WTC11 (cell line): Measurements from ENCODE around the gene SRP14.

Experiments used
- CTCF ChIP-seq: fragments of 200-600 bp; IDR thresholded peaks from 2 replicates; pipeline ENCODE4 v1.8.0; 2022; ENCODE audit warnings: antibody characterized with exemption
- SP1 ChIP-seq: sonication (generic); formaldehyde crosslinking; conservative IDR thresholded peaks from 2 replicates; pipeline ENCODE4 v1.8.1; 2022; ENCODE audit warnings: missing genetic modification reagents
- USF1 ChIP-seq: sonication (generic); formaldehyde crosslinking; IDR thresholded peaks from 2 replicates; pipeline ENCODE4 v1.8.0; 2022; ENCODE audit warnings: mild to moderate bottlenecking, missing genetic modification reagents
- ZNF219 ChIP-seq: sonication (generic); formaldehyde crosslinking; IDR thresholded peaks from 2 replicates; pipeline ENCODE4 v1.8.0; 2023; ENCODE audit warnings: missing genetic modification reagents, mild to moderate bottlenecking, borderline replicate concordance

- no peak for TF ChIP-seq ZNF219 (CRISPR knock-in tag)
- no peak for TF ChIP-seq SP1 (CRISPR knock-in tag)
- no peak for TF ChIP-seq CTCF
- no peak for TF ChIP-seq USF1 (CRISPR knock-in tag)
Measured at GRCh38 chr15:40028853-40029252, 10.1 kb downstream of the SRP14 start.
